ENCODE measurements around the gene BMAL1. TPM values are rescaled to one million over a fixed set of nuclear protein-coding genes. Genes with fewer than 3 reads are reported as not detected.

Gene BMAL1
- total RNA-seq, 1 experiment from 2014 or later: 3.3 TPM

DNA sequence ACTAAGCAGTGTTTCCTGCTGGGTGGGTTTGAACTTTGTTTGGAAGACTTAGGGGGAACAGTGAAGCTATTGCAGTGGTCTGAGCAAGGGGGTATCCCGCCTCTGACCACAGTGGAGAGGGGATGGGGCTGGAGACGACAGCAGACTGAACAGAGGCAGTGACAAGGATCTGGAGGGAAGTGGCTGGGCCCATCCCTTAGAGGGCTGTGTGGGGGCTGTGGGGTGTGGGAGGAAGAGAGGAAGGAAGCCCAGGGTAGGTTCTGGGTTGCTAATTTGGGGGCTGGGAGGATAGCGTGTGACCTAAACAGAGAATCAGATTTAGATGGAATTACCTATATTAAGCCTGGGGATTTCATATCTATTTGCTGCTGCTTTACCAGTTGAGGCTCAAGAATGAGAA is 70.7 kb downstream of the BMAL1 start:
- H3T11ph ChIP-seq (ENCODE audit: low read length): no peak overlapping the region
- H3K23ac ChIP-seq (ENCODE audit: insufficient read length, low read depth, low read length): no peak overlapping the region
- H3K23me2 ChIP-seq (ENCODE audit: insufficient read length, low read depth, low read length, poor library complexity, severe bottlenecking): peaks cover 4% of the 10 kb centered on the region
- H2AFZ ChIP-seq (ENCODE audit: low read length): no peak overlapping the region
- no peak overlapping the region for H4K8ac ChIP-seq (replicated peaks; ENCODE audit: insufficient read length, low read depth, low read length)
- no CpG with 5 or more reads among the region's 3 CpGs for WGBS (ENCODE audit: extremely low coverage, insufficient read length, low lambda C conversion rate)
- no peak overlapping the region for H4K5ac ChIP-seq (ENCODE audit: insufficient read length, low read depth, low read length)
- no peak overlapping the region for H4K91ac ChIP-seq (ENCODE audit: insufficient read length, low read depth, low read length)
- no peak overlapping the region for H3K56ac ChIP-seq (ENCODE audit: insufficient read length, low read depth, low read length)
- H3K18ac ChIP-seq (ENCODE audit: insufficient read length, low read depth, low read length): no peak overlapping the region
- no peak overlapping the region for H2BK120ac ChIP-seq (ENCODE audit: low read depth, low read length, poor library complexity, severe bottlenecking)
- H3K9me3 Mint-ChIP-seq: no peaks in the 10 kb centered on the region
- H2BK20ac ChIP-seq (ENCODE audit: low read depth, low read length, poor library complexity, severe bottlenecking): no peak overlapping the region
- no peak overlapping the region for H2BK5ac ChIP-seq (ENCODE audit: insufficient read length, low read length)
- H3K36me3 Mint-ChIP-seq (ENCODE audit: insufficient read depth in 1 of 3, low read depth in 3 of 3): no peaks in the 10 kb centered on the region
- H3K79me1 ChIP-seq (ENCODE audit: insufficient read depth, low read depth, low read length, poor library complexity, severe bottlenecking): no peaks in the 10 kb centered on the region
- no peak overlapping the region for H2AK5ac ChIP-seq (ENCODE audit: insufficient read length, low read length)
- no peak overlapping the region for H3K4ac ChIP-seq (ENCODE audit: low read depth, low read length)
- H3K27ac ChIP-seq (ENCODE audit: insufficient read length, low read depth, low read length): no peak overlapping the region
- H3K27me3 ChIP-seq (ENCODE audit: insufficient read depth, low read length): no peaks in the 10 kb centered on the region
- H3K9ac ChIP-seq (ENCODE audit: extremely low read depth, insufficient read length, low read length): no peak overlapping the region
- no peak for TF ChIP-seq CTCF (conservative IDR thresholded peaks at IDR 0.05)
- H4K20me1 ChIP-seq (ENCODE audit: control insufficient read depth, insufficient read depth, insufficient read length): no peaks in the 10 kb centered on the region
- H3K4me1 ChIP-seq (ENCODE audit: insufficient read depth, low read length): no peaks in the 10 kb centered on the region
- H3K4me3 Mint-ChIP-seq: no peak overlapping the region
- peaks cover 8 to 10% of the 10 kb centered on the region in 2 experiments for H3K4me1 Mint-ChIP-seq
- DNase-seq: no peak
- H2BK12ac ChIP-seq (ENCODE audit: insufficient read length, low read depth, low read length): no peak overlapping the region
- H3K27ac Mint-ChIP-seq: peak overlapping the region in 1 of 3 experiments; percentile 71; a peak in 1 of 7 replicates
- no peak overlapping the region for H2BK15ac ChIP-seq (ENCODE audit: low read depth, low read length)
- H3K9me3 ChIP-seq (ENCODE audit: control insufficient read depth, low read depth, low read length): no peaks in the 10 kb centered on the region
- H3K4me2 ChIP-seq (ENCODE audit: insufficient read depth, insufficient read length, low read length): no peak overlapping the region
- H3K79me2 ChIP-seq (ENCODE audit: insufficient read depth, low read length): no peaks in the 10 kb centered on the region
- no peak overlapping the region for H3K14ac ChIP-seq (ENCODE audit: insufficient read depth, low read length)
- no peaks in the 10 kb centered on the region for H3K27me3 Mint-ChIP-seq (ENCODE audit: low read depth)
